MCF 10A (cell line): Measurements from ENCODE around the gene CACNA2D4. TPM values are rescaled to one million over a fixed set of nuclear protein-coding genes. Genes with fewer than 3 reads are reported as not detected.

Experiments
- BruUV-seq: library from RNA; stranded (reverse); fragments of 400-500 nt; replicated peaks from 2 replicates; lab custom pipeline; 2021; lab: Mats Ljungman, UMichigan
- CTCF ChIA-PET: fragments of 300-600 bp; sonication (Branson Sonifier 250); formaldehyde crosslinking; extraction: SDS; loops from one replicate; lab custom pipeline; 2021; ENCODE audit warnings: antibody characterized with exemption, inconsistent platforms; lab: Yijun Ruan, JAX
- POLR2A ChIA-PET: fragments of 300-600, 350-650 bp; sonication (Branson Sonifier 250); formaldehyde crosslinking; extraction: SDS; loops from one replicate; lab custom pipeline; 2020; ENCODE audit warnings: antibody characterized with exemption, inconsistent platforms; lab: Yijun Ruan, JAX
- DNase-seq: peaks from one replicate; pipeline ENCODE4 v3.0.0-alpha.2; 2018; ENCODE audit not compliant: unreplicated experiment
- H3K27ac Mint-ChIP-seq: one replicate; pipeline ENCODE4 v1.8.0; 2022; ENCODE audit warnings: mild to moderate bottlenecking, low read depth, mixed read lengths; ENCODE audit not compliant: unreplicated experiment
- H3K27me3 Mint-ChIP-seq: one replicate; pipeline ENCODE4 v1.8.0; 2022; ENCODE audit warnings: mixed read lengths; ENCODE audit not compliant: insufficient read depth, unreplicated experiment
- H3K36me3 Mint-ChIP-seq: one replicate; pipeline ENCODE4 v1.8.0; 2022; ENCODE audit warnings: mild to moderate bottlenecking, moderate library complexity, mixed read lengths; ENCODE audit not compliant: insufficient read depth, unreplicated experiment
- H3K4me1 Mint-ChIP-seq: one replicate; pipeline ENCODE4 v1.8.0; 2022; ENCODE audit warnings: mixed read lengths; ENCODE audit not compliant: insufficient read depth, unreplicated experiment
- H3K4me3 Mint-ChIP-seq: one replicate; pipeline ENCODE4 v1.8.0; 2022; ENCODE audit warnings: mild to moderate bottlenecking, moderate library complexity, mixed read lengths; ENCODE audit not compliant: unreplicated experiment
- H3K9me3 Mint-ChIP-seq: one replicate; pipeline ENCODE4 v1.8.0; 2022; ENCODE audit warnings: mixed read lengths; ENCODE audit not compliant: unreplicated experiment
- CTCF ChIP-seq: fragments of 200-600 bp; IDR thresholded peaks from one replicate; pipeline ENCODE4 v1.8.0; 2022; ENCODE audit warnings: antibody characterized with exemption, mild to moderate bottlenecking; ENCODE audit not compliant: unreplicated experiment
- intact Hi-C: fragments of 100-400 bp; cut with micrococcal nuclease; formaldehyde crosslinking; loops from 2 replicates; pipeline ENCODE4 v1.14.1; 2022
- total RNA-seq: library from RNA; stranded (reverse); gene quantifications from 2 replicates; pipeline ENCODE4 v1.2.3, GENCODE V29; 2022

The CACNA2D4 gene
- total RNA-seq, 1 experiment from 2014 or later: not detected

- Mint-ChIP-seq H3K27me3 (peaks cover 64% of the 10 kb centered on the region), H3K27ac (no peak overlapping the region), H3K36me3 (no peaks in the 10 kb centered on the region), H3K4me1 (no peaks in the 10 kb centered on the region), H3K4me3 (no peak overlapping the region), H3K9me3 (no peaks in the 10 kb centered on the region)
- no peak for DNase-seq
- BruUV-seq: no TSS peak
- ChIA-PET POLR2A (no interaction called here), CTCF (no interaction called here)
- intact Hi-C loops: no loop called here
- TF ChIP-seq CTCF: no peak
Measured at GRCh38 chr12:1845886-1846285, 72.6 kb downstream of the CACNA2D4 start.

- TF ChIP-seq CTCF: no peak
- Mint-ChIP-seq H3K4me1 (no peaks in the 10 kb centered on the region), H3K9me3 (no peaks in the 10 kb centered on the region), H3K36me3 (no peaks in the 10 kb centered on the region), H3K27ac (no peak overlapping the region), H3K4me3 (no peak overlapping the region), H3K27me3 (peaks cover 69% of the 10 kb centered on the region)
- CTCF ChIA-PET: no interaction called here
- no peak for DNase-seq
- BruUV-seq: no TSS peak
- intact Hi-C loops: no loop called here
- POLR2A ChIA-PET: no interaction called here
Measured at GRCh38 chr12:1845427-1845826, 73.0 kb downstream of the CACNA2D4 start.

- intact Hi-C loops: no loop called here
- H3K4me1 Mint-ChIP-seq: no peaks in the 10 kb centered on the region
- BruUV-seq: no TSS peak
- CTCF ChIA-PET: interaction anchor here (0.5 kb wide), 1 partner anchor 90 kb away, joined by 3 read pairs; no protein-coding TSS in a partner anchor
- H3K27ac Mint-ChIP-seq: no peak overlapping the region
- H3K36me3 Mint-ChIP-seq: no peaks in the 10 kb centered on the region
- DNase-seq: no peak
- no peak for TF ChIP-seq CTCF
- H3K9me3 Mint-ChIP-seq: no peaks in the 10 kb centered on the region
- peaks cover 70% of the 10 kb centered on the region for H3K27me3 Mint-ChIP-seq
- POLR2A ChIA-PET: no interaction called here
- no peak overlapping the region for H3K4me3 Mint-ChIP-seq
Measured at GRCh38 chr12:1844661-1845409, 73.6 kb downstream of the CACNA2D4 start.

GRCh38 chr12:1844223-1844622, 74.2 kb downstream of the CACNA2D4 start:
- H3K27me3 Mint-ChIP-seq: peaks cover 74% of the 10 kb centered on the region
- H3K36me3 Mint-ChIP-seq: no peaks in the 10 kb centered on the region
- BruUV-seq: no TSS peak
- H3K9me3 Mint-ChIP-seq: no peaks in the 10 kb centered on the region
- H3K27ac Mint-ChIP-seq: no peak overlapping the region
- CTCF ChIA-PET: interaction anchor here (0.5 kb wide), 1 partner anchor 91 kb away, joined by 3 read pairs; no protein-coding TSS in a partner anchor
- no peak for DNase-seq
- no peak for TF ChIP-seq CTCF
- no peak overlapping the region for H3K4me3 Mint-ChIP-seq
- no peaks in the 10 kb centered on the region for H3K4me1 Mint-ChIP-seq
- intact Hi-C loops: no loop called here
- POLR2A ChIA-PET: no interaction called here
